ENCODE measurements around the gene TIMM10B.
A peak's percentile ranks its signal among the peaks of the same experiment; 100 is the strongest.

The TIMM10B gene

GRCh38 chr11:6473451-6474412 lies 7.6 kb upstream of the TIMM10B start, which contains the start of gene TRIM3:
TSS of gene TRIM3 (minus strand) at chr11:6473941. CDS start at chr11:6465695, 8,246 bp downstream.
- peak; percentile 60 to 67 for DNase-seq

GRCh38 chr11:6474413-6474792 lies 6.9 kb upstream of the TIMM10B start:
- DNase-seq: no peak

GRCh38 chr11:6474806-6475500 lies 6.3 kb upstream of the TIMM10B start:
- no peak for DNase-seq

GRCh38 chr11:6475936-6476335 lies 5.4 kb upstream of the TIMM10B start:
- no peak for DNase-seq

- no peak for DNase-seq
These were observed 4.7 kb upstream of the TIMM10B start for GRCh38 chr11:6476571-6476970.

GRCh38 chr11:6480299-6480914 lies 894 bp upstream of the TIMM10B start:
- no peak for DNase-seq

- no peak for DNase-seq
These were observed 599 bp downstream of the TIMM10B start for GRCh38 chr11:6481924-6482275.

- no peak for DNase-seq
These were observed 1.1 kb downstream of the TIMM10B start for GRCh38 chr11:6482441-6482840.

- no peak for DNase-seq
These were observed 1.7 kb downstream of the TIMM10B start for GRCh38 chr11:6483015-6483414.

- no peak for DNase-seq
These were observed 4.4 kb downstream of the TIMM10B start for GRCh38 chr11:6485661-6486060.

- DNase-seq: no peak
These were observed 5.0 kb downstream of the TIMM10B start for GRCh38 chr11:6486256-6486655.

GRCh38 chr11:6486938-6487337 lies 5.6 kb downstream of the TIMM10B start:
- no peak for DNase-seq

- no peak for DNase-seq
These were observed 7.0 kb downstream of the TIMM10B start for GRCh38 chr11:6488342-6488741.

- no peak for DNase-seq
These were observed 7.5 kb downstream of the TIMM10B start for GRCh38 chr11:6488821-6489220.

GRCh38 chr11:6489306-6489705 lies 8.0 kb downstream of the TIMM10B start:
- DNase-seq: no peak

- no peak for DNase-seq
These were observed 16.0 kb downstream of the TIMM10B start, which contains the start of gene DNHD1 for GRCh38 chr11:6497069-6497839. TSS of gene DNHD1 (plus strand) at chr11:6497280. CDS start at chr11:6498216, 936 bp downstream.

- DNase-seq: no peak
These were observed 16.8 kb downstream of the TIMM10B start for GRCh38 chr11:6498121-6498520.

GRCh38 chr11:6498544-6498943 lies 17.2 kb downstream of the TIMM10B start:
- no peak for DNase-seq

GRCh38 chr11:6502382-6502781 lies 21.1 kb downstream of the TIMM10B start:
- no peak for DNase-seq

- no peak for DNase-seq
These were observed 22.9 kb downstream of the TIMM10B start for GRCh38 chr11:6504166-6504565.

- no peak for DNase-seq
These were observed 24.4 kb downstream of the TIMM10B start for GRCh38 chr11:6505577-6506240.

GRCh38 chr11:6516865-6517264 lies 35.6 kb downstream of the TIMM10B start:
- no peak for DNase-seq
